ENCODE data around the gene SALL4. TPM values are rescaled to one million over a fixed set of nuclear protein-coding genes. Genes with fewer than 3 reads are reported as not detected.
A peak's percentile ranks its signal among the peaks of the same experiment; 100 is the strongest.

SALL4 gene
- polyA plus RNA-seq, 1 of the 3 experiments (the other 2 are of a cell fraction) = 0.82 TPM

- WGBS (ENCODE audit: low lambda C conversion rate) = 95% methylated on average over 6 of the region's 6 CpGs
- Histone ChIP-seq H3K79me2 (ENCODE audit: insufficient read depth) (peaks cover 15% of the 10 kb centered on the region; the same call in 1 of the 2 replicates), H3K4me1 (ENCODE audit: control insufficient read depth in 1 of 2, insufficient read depth in 2 of 2, low read depth in 1 of 2, low read length in 1 of 2) (no peaks in the 10 kb centered on the region; a peak in 2 of 4 replicates), H2AFZ (ENCODE audit: low read depth) (no peak overlapping the region), H3K27me3 (ENCODE audit: insufficient read depth) (no peaks in the 10 kb centered on the region), H3K36me3 (replicated peaks in 1 of 2; ENCODE audit: control insufficient read depth in 1 of 2, insufficient read depth in 2 of 2, low read length in 1 of 2) (no peaks in the 10 kb centered on the region), H3F3A (replicated peaks; ENCODE audit: insufficient read depth) (peaks cover 13% of the 10 kb centered on the region), H3K9me2 (no peaks in the 10 kb centered on the region), H3K9ac (no peak overlapping the region), H3K4me2 (no peak overlapping the region), H4K20me1 (ENCODE audit: insufficient read depth) (no peaks in the 10 kb centered on the region), H3K9me3 (no peaks in the 10 kb centered on the region), H3K27ac (ENCODE audit: low read depth in 2 of 2, low read length in 1 of 2) (no peak overlapping the region), H3K4me3 (ENCODE audit: low read depth in 2 of 2, low read length in 1 of 2) (no peak overlapping the region)
- no peak for DNase-seq
- CTCF ChIA-PET = interaction anchor here (1.0 to 1.5 kb wide), 3 partner anchors 15 to 319 kb away, joined by 3 to 5 read pairs (median 4); no protein-coding TSS in a partner anchor
- no peak for TF ChIP-seq RXRA (IDR thresholded peaks at IDR 0.05; ENCODE audit: borderline replicate concordance, low read depth)
- TF ChIP-seq CTCF (IDR thresholded peaks at IDR 0.05) = no peak
- TF ChIP-seq CHD2 (IDR thresholded peaks at IDR 0.05; ENCODE audit: low read length, partially characterized antibody) = no peak
- TF ChIP-seq EZH2phosphoT487 (IDR thresholded peaks at IDR 0.05; ENCODE audit: borderline replicate concordance, low read depth) = no peak
- TF ChIP-seq MXI1 (IDR thresholded peaks at IDR 0.05; ENCODE audit: low read depth, low read length) = no peak
- no peak for TF ChIP-seq POLR2AphosphoS5 (IDR thresholded peaks at IDR 0.05; ENCODE audit: low read depth, low read length)
- TF ChIP-seq TEAD4 (IDR thresholded peaks at IDR 0.05; ENCODE audit: borderline replicate concordance, insufficient read depth) = no peak
- TF ChIP-seq NRF1 (IDR thresholded peaks at IDR 0.05; ENCODE audit: low read depth, low read length) = no peak
- TF ChIP-seq TCF12 (IDR thresholded peaks at IDR 0.05) = no peak
- TF ChIP-seq, protein P1, sequence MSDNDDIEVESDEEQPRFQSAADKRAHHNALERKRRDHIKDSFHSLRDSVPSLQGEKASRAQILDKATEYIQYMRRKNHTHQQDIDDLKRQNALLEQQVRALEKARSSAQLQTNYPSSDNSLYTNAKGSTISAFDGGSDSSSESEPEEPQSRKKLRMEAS (IDR thresholded peaks at IDR 0.05; ENCODE audit: low read depth) = no peak
- POLR2A ChIA-PET = no interaction called here
Measured at GRCh38 chr20:51763965-51764602, 38.2 kb downstream of the SALL4 start.

DNA sequence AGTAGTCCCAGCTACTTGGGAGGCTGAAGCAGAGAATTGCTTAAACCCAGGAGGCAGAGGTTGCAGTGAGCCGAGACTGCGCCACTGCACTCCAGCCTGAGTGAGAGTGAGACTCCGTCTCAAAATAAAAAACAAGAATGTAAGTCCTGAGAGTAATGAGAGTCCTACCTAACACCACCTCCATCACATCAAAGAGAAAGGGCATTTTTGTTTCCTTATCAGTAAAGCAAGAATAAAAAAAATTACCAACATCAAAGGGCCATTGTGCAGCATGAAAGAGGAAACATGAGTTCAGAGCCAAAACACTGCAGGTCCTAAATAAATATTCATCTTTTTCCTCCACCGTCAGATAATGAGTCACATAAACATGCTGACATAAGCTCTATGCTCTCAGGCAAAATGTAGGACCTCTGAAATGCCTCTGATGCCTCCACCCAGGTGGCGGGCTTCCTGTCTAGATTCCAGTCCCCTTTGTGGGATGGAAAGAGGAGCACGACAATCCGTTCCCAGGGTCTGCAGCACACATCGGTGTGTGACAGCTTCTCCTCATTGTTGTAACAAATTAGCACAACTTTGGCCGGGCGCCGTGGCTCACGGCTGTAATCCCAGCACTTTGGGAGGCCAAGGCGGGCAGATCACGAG lies 41.3 kb downstream of the SALL4 start:
- no peaks in the 10 kb centered on the region for H3K9me2 ChIP-seq
- no peak overlapping the region for H3K4me3 ChIP-seq (ENCODE audit: low read depth in 2 of 2, low read length in 1 of 2)
- ChIA-PET CTCF (interaction anchor here (1.3 kb wide), 1 partner anchor 39 kb away, joined by 5 read pairs; no protein-coding TSS in a partner anchor), POLR2A (no interaction called here)
- H3K9me3 ChIP-seq = no peaks in the 10 kb centered on the region
- H3K36me3 ChIP-seq (replicated peaks in 1 of 2; ENCODE audit: control insufficient read depth in 1 of 2, insufficient read depth in 2 of 2, low read length in 1 of 2) = no peaks in the 10 kb centered on the region
- H4K20me1 ChIP-seq (ENCODE audit: insufficient read depth) = no peaks in the 10 kb centered on the region
- peaks cover 8% of the 10 kb centered on the region for H3F3A ChIP-seq (replicated peaks; ENCODE audit: insufficient read depth)
- no peak overlapping the region for H3K4me2 ChIP-seq
- H3K27me3 ChIP-seq (ENCODE audit: insufficient read depth) = no peaks in the 10 kb centered on the region
- WGBS (ENCODE audit: low lambda C conversion rate) = 80% methylated on average over 14 of the region's 14 CpGs
- no peak overlapping the region for H3K27ac ChIP-seq (ENCODE audit: low read depth in 2 of 2, low read length in 1 of 2)
- no peak overlapping the region for H2AFZ ChIP-seq (ENCODE audit: low read depth)
- no peak for DNase-seq
- 0 out of 2 replicates have a peak, but pooled peaks have one; percentile 3 for TF ChIP-seq FOSL2 (IDR thresholded peaks at IDR 0.05; ENCODE audit: borderline replicate concordance, low read depth)
- TF ChIP-seq RCOR1 (IDR thresholded peaks at IDR 0.05; ENCODE audit: low read length) = no peak
- peaks cover 0 to 8% of the 10 kb centered on the region in 2 experiments; a peak in 1 of 4 replicates for H3K4me1 ChIP-seq (ENCODE audit: control insufficient read depth in 1 of 2, insufficient read depth in 2 of 2, low read depth in 1 of 2, low read length in 1 of 2)
- H3K79me2 ChIP-seq (ENCODE audit: insufficient read depth) = peaks cover 7% of the 10 kb centered on the region; the same call in 1 of the 2 replicates
- H3K9ac ChIP-seq = no peak overlapping the region
